C1 segment of cervical spinal cord (tissue), 14 donors: ENCODE measurements around the gene HOMER1.

Experiments used
- DNase-seq, 14 donors: peaks; one replicate each; lab custom pipeline; 2025; lab: John Stamatoyannopoulos, UW

HOMER1 gene

GRCh38 chr5:79513704-79514390 lies at the start of gene HOMER1:
HOMER1 (minus strand) TSS chr5:79514134; CDS start chr5:79512774, 1,360 bp downstream.
- DNase-seq, result peak in 12 of 14 donors; percentile 68 to 89 (median 80)

- no peak for DNase-seq
Observed at GRCh38 chr5:79563247-79563590, 49.3 kb upstream of the HOMER1 start.

- no peak for DNase-seq
Observed at GRCh38 chr5:79562351-79563246, 48.7 kb upstream of the HOMER1 start.

GRCh38 chr5:79561525-79561893 lies 47.6 kb upstream of the HOMER1 start:
- DNase-seq, result no peak

- no peak for DNase-seq
Observed at GRCh38 chr5:79560771-79561524, 47.0 kb upstream of the HOMER1 start.

GRCh38 chr5:79555418-79555817 lies 41.5 kb upstream of the HOMER1 start:
- no peak for DNase-seq

GRCh38 chr5:79552984-79553383 lies 39.0 kb upstream of the HOMER1 start:
- no peak for DNase-seq

- DNase-seq, result no peak
Observed at GRCh38 chr5:79547982-79548381, 34.0 kb upstream of the HOMER1 start.

GRCh38 chr5:79547429-79547822 lies 33.5 kb upstream of the HOMER1 start:
- no peak for DNase-seq

GRCh38 chr5:79546782-79547428 lies 33.0 kb upstream of the HOMER1 start:
- DNase-seq, result no peak

GRCh38 chr5:79544131-79544530 lies 30.2 kb upstream of the HOMER1 start:
- no peak for DNase-seq

GRCh38 chr5:79540939-79541338 lies 27.0 kb upstream of the HOMER1 start:
- no peak for DNase-seq

- no peak for DNase-seq
Observed at GRCh38 chr5:79536193-79536906, 22.4 kb upstream of the HOMER1 start.

GRCh38 chr5:79535477-79536192 lies 21.7 kb upstream of the HOMER1 start:
- DNase-seq, result no peak

GRCh38 chr5:79529110-79529509 lies 15.2 kb upstream of the HOMER1 start:
- no peak for DNase-seq

- DNase-seq, result no peak
Observed at GRCh38 chr5:79527431-79527830, 13.5 kb upstream of the HOMER1 start.

- DNase-seq, result no peak
Observed at GRCh38 chr5:79526928-79527327, 13.0 kb upstream of the HOMER1 start.

GRCh38 chr5:79526493-79526892 lies 12.6 kb upstream of the HOMER1 start:
- DNase-seq, result no peak

- DNase-seq, result no peak
Observed at GRCh38 chr5:79521156-79521555, 7.2 kb upstream of the HOMER1 start.

- no peak for DNase-seq
Observed at GRCh38 chr5:79518718-79519117, 4.8 kb upstream of the HOMER1 start.
